HCT116 (cell line): ENCODE results near the gene POLR1A. TPM values are rescaled to one million over a fixed set of nuclear protein-coding genes. Genes with fewer than 3 reads are reported as not detected.

Source experiments
- ATAC-seq: fragments of 200-7000 bp; cut with Tn5 transposase; 2 replicates; pipeline ENCODE4 v1.9.1; 2020; ENCODE audit warnings: mild to moderate bottlenecking, moderate library complexity
- BruUV-seq: library from RNA; stranded (reverse); fragments of 400-500 nt; replicated peaks from 2 replicates; lab custom pipeline; 2021; lab: Mats Ljungman, UMichigan
- CTCF ChIA-PET: fragments of 300-600 bp; sonication (Branson Sonifier 250); formaldehyde crosslinking; loops from one replicate; lab custom pipeline; 2021; ENCODE audit warnings: antibody characterized with exemption; lab: Charles Lee
- POLR2A ChIA-PET: fragments of 300-600, 350-600 bp; sonication (Branson Sonifier 250); formaldehyde crosslinking; loops from one replicate; lab custom pipeline; 2021; ENCODE audit warnings: antibody characterized with exemption; lab: Charles Lee
- RAD21 ChIA-PET, 2 experiments: fragments of 300-600 bp; sonication (Branson Sonifier 250); formaldehyde crosslinking; loops; one replicate each; lab custom pipeline; 2023; ENCODE audit warnings: low total read pairs in 2 of 2; ENCODE audit not compliant: uncharacterized antibody in 2 of 2, unreplicated experiment in 2 of 2, low non-redundant PET in 1 of 2; lab: Charles Lee
- DNase-seq: peaks from one replicate; pipeline ENCODE4 v3.0.0-alpha.2; 2010; ENCODE audit warnings: low read depth, low spot score
- H2AFZ ChIP-seq: fragments of 200-600 bp; shearing (Covaris generic), sonication (generic); 2 replicates; pipeline ENCODE4 v1.6.1; 2017; ENCODE audit warnings: low read depth, mixed run types, mixed read lengths, antibody characterized with exemption, low read length; ENCODE audit not compliant: poor library complexity, severe bottlenecking
- H3K27ac ChIP-seq: 2 replicates; pipeline ENCODE4 v1.5.1; 2012; ENCODE audit warnings: low read depth, low read length
- H3K27me3 ChIP-seq: fragments of 200-600 bp; sonication (generic); 2 replicates; pipeline ENCODE4 v1.6.1; 2016; ENCODE audit warnings: mixed run types, low read length, mixed read lengths; ENCODE audit not compliant: insufficient read depth
- H3K36me3 ChIP-seq, 2 experiments: fragments of 200-500 bp in 1 of 2; fragments of 200-600 bp in 1 of 2; sonication (Bioruptor generic) in 1 of 2; sonication (generic) in 1 of 2; 2 replicates each; pipeline versions ENCODE4 v1.5.1 to v1.6.1; 2014 to 2016; ENCODE audit warnings: low read length in 2 of 2, inconsistent platforms in 1 of 2, mixed read lengths in 1 of 2, mixed run types in 1 of 2; ENCODE audit not compliant: insufficient read depth in 2 of 2, control insufficient read depth in 1 of 2
- H3K4me1 ChIP-seq, 2 experiments: fragments of 200-600 bp in 1 of 2; sonication (generic) in 1 of 2; 2 replicates each; pipeline versions ENCODE4 v1.5.1 to v1.6.1; 2012 to 2017; ENCODE audit warnings: low read length in 2 of 2, inconsistent platforms in 1 of 2, mild to moderate bottlenecking in 1 of 2, mixed read lengths in 1 of 2, mixed run types in 1 of 2, moderate library complexity in 1 of 2; ENCODE audit not compliant: insufficient read depth in 2 of 2, control insufficient read depth in 1 of 2
- H3K4me2 ChIP-seq: fragments of 200-600 bp; sonication (generic); 2 replicates; pipeline ENCODE4 v1.6.1; 2017; ENCODE audit warnings: mixed run types, low read length, mixed read lengths
- H3K4me3 ChIP-seq, 2 experiments: fragments of 200-600 bp in 1 of 2; sonication (generic) in 1 of 2; replicated peaks in 1 of 2; 2 replicates each; pipeline ENCODE4 v1.5.1; 2011 to 2016; ENCODE audit warnings: low read length in 2 of 2, control low read depth in 1 of 2, low read depth in 1 of 2, mild to moderate bottlenecking in 1 of 2, mixed read lengths in 1 of 2, mixed run types in 1 of 2
- H3K79me2 ChIP-seq: fragments of 200-600 bp; sonication (generic); 2 replicates; pipeline ENCODE4 v1.6.1; 2017; ENCODE audit warnings: mild to moderate bottlenecking, mixed run types, low read length, moderate library complexity, mixed read lengths; ENCODE audit not compliant: insufficient read depth
- H3K9ac ChIP-seq: fragments of 200-600 bp; sonication (generic); 2 replicates; pipeline ENCODE4 v1.6.1; 2016; ENCODE audit warnings: low read length, mixed read lengths
- H3K9me2 ChIP-seq: fragments of 200-600 bp; sonication (generic), shearing (Covaris generic); 2 replicates; pipeline ENCODE4 v1.6.1; 2017; ENCODE audit warnings: mixed run types, mild to moderate bottlenecking, moderate library complexity; ENCODE audit not compliant: insufficient read depth
- H3K9me3 ChIP-seq, 2 experiments: fragments of 200-500 bp in 1 of 2; fragments of 200-600 bp in 1 of 2; sonication (Bioruptor generic) in 1 of 2; sonication (generic) in 1 of 2; 2 replicates each; pipeline ENCODE4 v1.6.1; 2014 to 2017; ENCODE audit warnings: low read length in 2 of 2, mixed read lengths in 2 of 2, inconsistent platforms in 1 of 2, low read depth in 1 of 2, mild to moderate bottlenecking in 1 of 2, mixed run types in 1 of 2, moderate library complexity in 1 of 2; ENCODE audit not compliant: control insufficient read depth in 1 of 2, insufficient read depth in 1 of 2
- H4K20me1 ChIP-seq: fragments of 200-600 bp; sonication (generic), shearing (Covaris generic); 2 replicates; pipeline ENCODE4 v1.6.1; 2017; ENCODE audit warnings: mixed run types, mild to moderate bottlenecking, moderate library complexity; ENCODE audit not compliant: insufficient read depth
- CBX3 ChIP-seq: IDR thresholded peaks from 2 replicates; pipeline ENCODE4 v1.6.1; 2012; ENCODE audit warnings: low read depth
- ELF1 ChIP-seq: IDR thresholded peaks from 2 replicates; pipeline ENCODE4 v1.6.1; 2012; ENCODE audit warnings: low read depth, borderline replicate concordance
- EZH2 ChIP-seq: fragments of 200-600 bp; sonication (generic); IDR thresholded peaks from 2 replicates; pipeline ENCODE4 v1.6.1; 2017; ENCODE audit warnings: antibody characterized with exemption, mixed run types
- EZH2phosphoT487 ChIP-seq: fragments of 200-600 bp; IDR thresholded peaks from 2 replicates; pipeline ENCODE4 v1.6.1; 2018; ENCODE audit warnings: antibody characterized with exemption, borderline replicate concordance
- FOSL1 ChIP-seq: IDR thresholded peaks from 2 replicates; pipeline ENCODE4 v1.6.1; 2012; ENCODE audit warnings: low read depth
- JUND ChIP-seq: IDR thresholded peaks from 2 replicates; pipeline ENCODE4 v1.6.1; 2012
- POLR2A ChIP-seq: IDR thresholded peaks from 2 replicates; pipeline ENCODE4 v1.7.0; 2011; ENCODE audit warnings: borderline replicate concordance; ENCODE audit not compliant: insufficient read depth, insufficient read length; ENCODE audit errors: extremely low read depth
- POLR2AphosphoS5 ChIP-seq: IDR thresholded peaks from 2 replicates; pipeline ENCODE4 v1.6.1; 2011; ENCODE audit warnings: mild to moderate bottlenecking, low read depth, low read length, moderate library complexity
- RAD21 ChIP-seq: IDR thresholded peaks from 2 replicates; pipeline ENCODE4 v1.6.1; 2012; ENCODE audit warnings: low read depth, mild to moderate bottlenecking
- REST ChIP-seq: IDR thresholded peaks from 2 replicates; pipeline ENCODE4 v1.6.1; 2012; ENCODE audit warnings: low read depth
- SP1 ChIP-seq: IDR thresholded peaks from 2 replicates; pipeline ENCODE4 v1.6.1; 2012; ENCODE audit warnings: low read depth
- SRF ChIP-seq: IDR thresholded peaks from 2 replicates; pipeline ENCODE4 v1.6.1; 2012; ENCODE audit warnings: low read depth
- YY1 ChIP-seq: IDR thresholded peaks from 2 replicates; pipeline ENCODE4 v1.6.1; 2011; ENCODE audit warnings: low read length, low read depth, moderate library complexity, mild to moderate bottlenecking; ENCODE audit not compliant: insufficient replicate concordance; ENCODE audit errors: extremely low read depth
- ZBTB33 ChIP-seq: IDR thresholded peaks from 2 replicates; pipeline ENCODE4 v1.6.1; 2011; ENCODE audit warnings: mild to moderate bottlenecking, low read length, moderate library complexity; ENCODE audit not compliant: insufficient replicate concordance; ENCODE audit errors: extremely low read depth
- ZFX ChIP-seq: fragments of 450-650 bp; IDR thresholded peaks from 2 replicates; pipeline ENCODE4 v1.6.1; 2017
- ZNF274 ChIP-seq: fragments of 200-500 bp; sonication (Bioruptor generic); IDR thresholded peaks from 2 replicates; pipeline ENCODE4 v1.6.1; 2014; ENCODE audit warnings: mild to moderate bottlenecking, low read depth, low read length, inconsistent platforms
- intact Hi-C: fragments of 100-400 bp; cut with micrococcal nuclease; formaldehyde crosslinking; loops from 2 replicates; pipeline ENCODE4 v1.10.0; 2022
- total RNA-seq: library from RNA; stranded (reverse); gene quantifications from one replicate; pipeline ENCODE4 v1.2.1, GENCODE V29; 2021; ENCODE audit not compliant: unreplicated experiment
- TF ChIP-seq, protein P1 (sequence below): IDR thresholded peaks from 2 replicates; pipeline ENCODE4 v1.6.1; 2012
- TF ChIP-seq, protein P2 (sequence below): IDR thresholded peaks from 2 replicates; pipeline ENCODE4 v1.6.1; 2012
- TF ChIP-seq, protein P3 (sequence below), 3 experiments: fragments of 200-600 bp in 1 of 3; sonication (generic) in 1 of 3; IDR thresholded peaks in 2 of 3; conservative IDR thresholded peaks in 1 of 3; 2 replicates each; pipeline ENCODE4 v1.5.1; 2012 to 2017; ENCODE audit warnings: low read depth in 2 of 3, low read length in 2 of 3, antibody characterized with exemption in 1 of 3, borderline replicate concordance in 1 of 3, control low read depth in 1 of 3, mild to moderate bottlenecking in 1 of 3, mixed read lengths in 1 of 3, mixed run types in 1 of 3, moderate library complexity in 1 of 3; ENCODE audit not compliant: insufficient read depth in 1 of 3

The POLR1A gene
- total RNA-seq, 1 experiment from 2014 or later, result 46.6 TPM

DNA sequence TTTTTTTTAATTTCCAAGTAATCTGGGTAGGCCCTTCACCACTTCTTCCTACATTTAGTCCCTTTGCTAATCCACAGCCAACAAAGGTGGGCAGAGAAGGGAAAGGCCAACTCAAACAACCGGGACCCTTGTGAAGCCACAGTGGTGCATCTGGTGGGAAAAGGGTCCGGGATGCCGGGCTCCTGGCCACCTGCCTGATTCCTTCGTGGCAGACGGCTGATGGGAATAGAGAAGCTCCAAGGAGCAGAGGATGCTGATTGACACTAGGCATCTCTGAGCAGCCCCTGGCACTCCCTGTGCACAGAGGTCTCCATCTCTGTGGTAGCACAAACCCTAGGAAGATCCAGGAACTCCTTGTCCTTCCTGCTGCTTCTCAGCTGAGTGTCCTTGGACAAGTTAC lies 37.0 kb downstream of the POLR1A start:
- Histone ChIP-seq H3K36me3 (peaks cover 42 to 54% of the 10 kb centered on the region in 2 experiments), H3K79me2 (no peaks in the 10 kb centered on the region), H3K9ac (no peak overlapping the region), H3K27ac (no peak overlapping the region), H3K9me2 (no peaks in the 10 kb centered on the region), H3K4me3 (no peak overlapping the region), H3K4me1 (peaks cover 0 to 6% of the 10 kb centered on the region in 2 experiments; a peak in 1 of 4 replicates), H3K4me2 (no peak overlapping the region), H4K20me1 (peaks cover 4% of the 10 kb centered on the region; the same call in 1 of the 2 replicates), H2AFZ (no peak overlapping the region), H3K27me3 (no peaks in the 10 kb centered on the region), H3K9me3 (no peaks in the 10 kb centered on the region)
- TF ChIP-seq POLR2A, result no peak
- no peak for TF ChIP-seq YY1
- TF ChIP-seq SRF, result no peak
- TF ChIP-seq EZH2phosphoT487, result no peak
- no peak for TF ChIP-seq CBX3
- TF ChIP-seq, protein P1, sequence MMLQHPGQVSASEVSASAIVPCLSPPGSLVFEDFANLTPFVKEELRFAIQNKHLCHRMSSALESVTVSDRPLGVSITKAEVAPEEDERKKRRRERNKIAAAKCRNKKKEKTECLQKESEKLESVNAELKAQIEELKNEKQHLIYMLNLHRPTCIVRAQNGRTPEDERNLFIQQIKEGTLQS, result no peak
- no peak for TF ChIP-seq FOSL1
- no peak for TF ChIP-seq REST
- no peak for TF ChIP-seq EZH2
- no peak for TF ChIP-seq RAD21
- no peak for TF ChIP-seq ZFX
- no peak for TF ChIP-seq SP1
- TF ChIP-seq JUND, result no peak
- TF ChIP-seq ZNF274, result no peak
- no peak for TF ChIP-seq ZBTB33
- no peak for TF ChIP-seq ELF1
- TF ChIP-seq POLR2AphosphoS5, result no peak
- TF ChIP-seq, protein P2, sequence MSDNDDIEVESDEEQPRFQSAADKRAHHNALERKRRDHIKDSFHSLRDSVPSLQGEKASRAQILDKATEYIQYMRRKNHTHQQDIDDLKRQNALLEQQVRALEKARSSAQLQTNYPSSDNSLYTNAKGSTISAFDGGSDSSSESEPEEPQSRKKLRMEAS, result no peak
- TF ChIP-seq, protein P3, sequence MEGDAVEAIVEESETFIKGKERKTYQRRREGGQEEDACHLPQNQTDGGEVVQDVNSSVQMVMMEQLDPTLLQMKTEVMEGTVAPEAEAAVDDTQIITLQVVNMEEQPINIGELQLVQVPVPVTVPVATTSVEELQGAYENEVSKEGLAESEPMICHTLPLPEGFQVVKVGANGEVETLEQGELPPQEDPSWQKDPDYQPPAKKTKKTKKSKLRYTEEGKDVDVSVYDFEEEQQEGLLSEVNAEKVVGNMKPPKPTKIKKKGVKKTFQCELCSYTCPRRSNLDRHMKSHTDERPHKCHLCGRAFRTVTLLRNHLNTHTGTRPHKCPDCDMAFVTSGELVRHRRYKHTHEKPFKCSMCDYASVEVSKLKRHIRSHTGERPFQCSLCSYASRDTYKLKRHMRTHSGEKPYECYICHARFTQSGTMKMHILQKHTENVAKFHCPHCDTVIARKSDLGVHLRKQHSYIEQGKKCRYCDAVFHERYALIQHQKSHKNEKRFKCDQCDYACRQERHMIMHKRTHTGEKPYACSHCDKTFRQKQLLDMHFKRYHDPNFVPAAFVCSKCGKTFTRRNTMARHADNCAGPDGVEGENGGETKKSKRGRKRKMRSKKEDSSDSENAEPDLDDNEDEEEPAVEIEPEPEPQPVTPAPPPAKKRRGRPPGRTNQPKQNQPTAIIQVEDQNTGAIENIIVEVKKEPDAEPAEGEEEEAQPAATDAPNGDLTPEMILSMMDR (IDR thresholded peaks at IDR 0.05 in 2 of 3, conservative IDR thresholded peaks at IDR 0.05 in 1 of 3; ENCODE audit: borderline replicate concordance in 1 of 3, insufficient read depth in 1 of 3, low read depth in 2 of 3, low read length in 2 of 3), result no peak
- intact Hi-C loops, result no loop called here
- no peak for ATAC-seq
- DNase-seq, result no peak
- no TSS peak for BruUV-seq
- ChIA-PET CTCF (no interaction called here), POLR2A (no interaction called here), RAD21 (no interaction called here)
